GM18870 (cell line): ENCODE results near the gene RAB17.
"Not testable (repeated sequence)": the region's sequence is repeated elsewhere in the genome, so short reads cannot be mapped to it uniquely, and the experiment has no call there.

ENCODE experiments used
- ATAC-seq: cut with Tn5 transposase; IDR thresholded peaks from one replicate; pipeline ENCODE4 v1.9.1; 2021; ENCODE audit warnings: moderate library complexity; ENCODE audit not compliant: unreplicated experiment

RAB17 gene

DNA sequence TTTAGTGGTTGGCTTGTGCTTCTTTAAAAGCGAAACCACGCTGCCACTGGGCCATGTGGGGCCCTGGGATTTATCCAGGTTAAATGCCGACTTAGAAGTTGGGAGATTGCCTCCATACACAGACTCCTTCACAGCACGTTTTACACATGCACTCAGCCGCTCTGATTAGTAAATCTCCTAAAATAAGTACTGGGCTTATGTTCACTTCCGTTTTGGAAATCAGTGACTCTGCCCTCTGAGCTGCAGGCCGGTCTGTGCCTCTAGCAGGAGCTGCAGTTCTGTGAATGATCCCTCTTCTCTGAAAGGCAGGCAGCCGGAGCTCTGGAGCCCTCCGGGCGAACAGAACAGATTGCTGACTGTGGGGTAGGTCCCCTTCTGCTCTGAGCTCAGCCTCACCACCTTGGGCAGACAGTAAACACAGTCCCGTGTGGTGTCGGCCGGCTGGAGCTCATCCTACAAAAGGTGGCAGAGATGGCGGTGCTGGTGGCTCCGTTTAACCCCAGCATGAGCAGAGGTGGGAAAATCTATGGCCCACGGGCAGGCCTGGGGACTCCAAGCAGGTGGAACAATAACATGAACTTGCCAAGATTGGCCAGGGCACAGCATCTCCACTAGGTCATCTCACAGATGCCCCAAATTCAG lies 9.8 kb upstream of the RAB17 start:
- ATAC-seq: no peak

DNA sequence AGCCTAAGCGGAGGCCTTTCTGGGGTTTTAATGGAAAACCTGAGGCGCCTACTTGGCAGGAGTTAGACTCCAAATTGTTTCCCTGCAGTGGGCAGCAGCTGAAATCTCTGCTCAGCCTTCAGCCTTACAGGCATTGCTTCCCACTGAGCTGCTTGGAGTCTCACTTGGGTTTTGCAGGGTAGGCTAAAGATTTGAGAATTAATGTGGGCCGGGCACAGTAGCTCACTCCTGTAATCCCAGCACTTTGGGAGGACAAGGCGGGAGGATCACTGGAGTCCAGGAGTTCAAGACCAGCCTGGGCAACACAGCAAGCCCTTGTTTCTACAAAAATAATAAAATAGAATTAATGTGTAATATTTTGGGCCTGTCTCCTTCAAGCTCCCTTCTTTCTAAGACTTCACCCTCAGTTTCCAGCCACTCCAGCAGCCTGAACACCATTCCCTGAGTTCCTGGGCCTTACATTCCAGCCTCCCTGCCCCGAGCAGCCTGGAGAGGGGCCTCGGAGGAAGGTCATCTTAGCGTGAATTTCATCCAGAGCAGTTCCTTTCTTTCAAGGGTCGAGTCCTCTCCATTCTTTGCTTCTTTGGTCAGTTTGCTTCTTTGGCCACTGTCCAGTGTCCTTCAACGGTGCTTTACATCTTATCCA lies 9.1 kb upstream of the RAB17 start:
- no peak for ATAC-seq

DNA sequence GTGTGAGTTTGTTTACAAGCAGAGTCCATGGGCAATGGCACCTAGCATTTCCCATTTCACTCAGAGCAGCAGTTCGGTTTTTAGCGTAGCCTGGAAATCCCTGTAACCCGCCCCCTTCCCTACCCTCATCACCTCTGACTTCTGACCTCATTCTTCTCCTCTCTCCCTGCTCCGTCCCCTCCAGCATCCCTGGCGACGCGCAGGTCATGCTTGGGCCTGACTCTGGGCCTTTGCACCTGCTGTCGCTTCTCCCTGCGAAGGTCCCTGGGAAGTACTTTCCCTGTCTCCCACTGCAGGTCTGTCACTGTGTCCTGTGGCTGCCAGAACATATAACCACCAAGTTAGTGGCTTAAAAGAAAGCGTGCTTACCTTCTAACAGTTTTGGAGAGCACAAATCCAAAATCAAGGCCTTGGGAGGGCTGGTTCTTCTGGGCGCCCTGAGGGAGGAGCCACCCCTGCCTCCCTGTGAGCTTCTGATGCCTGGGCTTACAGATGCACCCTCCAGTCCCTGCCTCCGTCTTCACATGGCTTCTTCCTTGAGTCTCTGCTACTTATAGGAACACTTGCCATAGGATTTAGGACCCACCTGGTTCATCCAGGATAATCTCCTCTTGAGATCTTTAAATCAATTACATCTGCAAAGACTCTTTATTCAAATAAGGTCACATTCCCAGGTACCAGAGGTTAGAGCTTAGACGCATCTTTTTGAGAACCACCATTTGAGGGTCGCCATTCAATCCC lies 8.1 kb upstream of the RAB17 start:
- ATAC-seq: no peak

DNA sequence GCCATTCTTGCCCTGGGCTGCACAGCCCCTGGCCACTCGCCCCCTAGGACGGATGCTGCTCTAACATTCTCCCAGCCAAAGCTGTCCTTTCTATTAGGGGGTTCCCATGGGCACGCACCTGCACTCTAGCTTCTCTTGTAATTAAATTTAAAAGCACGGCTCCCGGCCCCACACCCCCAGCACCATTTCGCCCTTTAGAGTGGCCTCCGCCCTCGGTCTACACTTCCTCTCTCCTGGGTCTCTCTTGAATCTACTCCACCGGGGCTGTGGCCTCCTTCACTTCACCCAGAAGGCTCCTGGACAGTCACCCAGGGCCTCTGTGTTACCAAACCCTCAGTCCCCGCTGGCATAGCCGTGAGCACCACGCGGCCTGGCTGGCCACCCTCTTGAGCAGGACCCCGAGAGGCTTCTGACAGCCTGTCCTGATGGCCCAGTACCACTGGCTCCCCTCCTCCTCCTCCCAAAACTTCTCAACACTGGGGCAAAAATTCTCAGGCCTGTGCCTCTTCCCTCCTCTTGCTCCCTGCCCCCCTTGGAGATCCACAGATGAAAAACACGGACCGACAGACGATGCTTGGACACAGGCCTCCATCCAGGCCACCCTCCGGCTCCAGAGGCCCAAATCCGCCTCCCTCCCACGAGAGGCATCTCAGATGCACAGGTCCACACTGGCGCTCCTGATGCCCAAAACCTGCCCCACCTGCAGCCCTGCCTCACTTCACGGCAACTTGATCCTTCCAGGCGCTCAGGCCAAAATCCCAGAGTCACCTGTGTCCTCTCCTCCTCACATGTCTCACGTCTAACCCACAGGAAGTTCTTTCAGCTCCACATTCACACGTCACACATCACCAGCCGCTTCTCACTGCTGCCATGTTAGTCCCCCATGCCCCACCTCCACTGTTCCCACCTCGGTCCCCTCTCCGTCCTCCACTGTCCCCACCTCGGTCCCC lies 6.9 kb upstream of the RAB17 start:
- no peak for ATAC-seq

DNA sequence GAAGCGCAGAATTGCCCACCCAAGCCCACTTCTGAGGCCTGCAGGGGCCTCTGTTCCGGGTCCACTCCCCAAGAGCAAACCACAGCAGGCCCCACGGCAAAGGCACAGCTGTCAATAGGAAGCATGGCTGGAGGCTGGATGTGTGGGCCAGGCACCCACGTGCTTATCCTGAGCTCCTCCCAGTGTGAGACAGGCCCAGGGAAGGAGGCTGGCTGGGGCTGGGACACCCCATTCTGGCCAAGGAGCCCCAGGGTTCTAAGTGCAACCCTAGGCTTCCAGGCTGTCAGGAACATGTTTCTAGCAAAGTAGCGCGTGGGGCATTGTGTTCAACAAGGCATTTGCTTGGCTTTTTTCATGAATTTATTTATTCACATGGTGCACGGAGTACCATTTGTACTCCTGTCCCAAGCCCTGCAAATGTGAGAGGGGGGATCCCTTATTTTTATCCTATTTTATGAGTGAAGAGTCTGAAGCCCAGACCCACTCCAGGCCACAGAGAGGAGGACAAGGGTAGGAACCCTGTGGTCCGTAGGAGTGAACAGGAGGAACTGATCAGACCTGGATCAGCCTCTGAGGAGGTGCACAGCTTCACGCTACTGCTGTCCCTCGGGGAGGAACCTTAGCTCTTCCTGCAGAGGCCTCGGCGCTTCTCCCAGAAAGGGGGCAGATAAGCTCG lies 6.1 kb upstream of the RAB17 start:
- no peak for ATAC-seq

DNA sequence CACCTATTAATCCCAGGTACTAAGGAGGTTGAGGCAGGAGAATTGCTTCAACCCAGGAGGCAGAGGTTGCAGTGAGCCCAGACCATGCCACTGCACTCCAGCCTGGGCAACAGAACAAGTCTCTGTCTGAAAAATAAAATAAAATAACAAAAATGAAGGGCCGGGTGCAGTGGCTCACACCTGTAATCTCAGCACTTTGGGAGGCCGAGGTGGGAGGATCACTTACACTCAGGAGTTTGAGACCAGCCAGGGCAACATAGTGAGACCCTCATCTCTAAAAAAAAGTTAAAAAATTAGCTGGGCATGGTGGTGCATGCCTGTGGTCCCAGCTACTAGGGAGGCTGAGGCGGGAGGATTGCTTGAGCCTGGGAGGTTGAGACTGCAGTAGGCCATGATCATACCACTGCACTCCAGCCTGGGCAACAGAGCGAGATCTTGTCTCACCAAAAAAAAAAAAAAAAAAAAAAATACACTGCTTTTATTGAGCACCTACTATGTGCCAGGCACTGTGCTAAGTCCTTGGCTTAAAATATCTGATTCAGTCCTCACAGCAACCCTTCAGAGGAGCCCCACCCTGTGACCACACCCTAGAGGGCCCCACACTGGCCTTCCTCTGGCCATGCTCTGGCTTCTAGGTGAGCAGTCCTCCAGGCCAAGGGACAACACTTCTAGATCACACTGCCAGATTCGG lies 5.4 kb upstream of the RAB17 start:
- not testable (repeated sequence) for ATAC-seq

DNA sequence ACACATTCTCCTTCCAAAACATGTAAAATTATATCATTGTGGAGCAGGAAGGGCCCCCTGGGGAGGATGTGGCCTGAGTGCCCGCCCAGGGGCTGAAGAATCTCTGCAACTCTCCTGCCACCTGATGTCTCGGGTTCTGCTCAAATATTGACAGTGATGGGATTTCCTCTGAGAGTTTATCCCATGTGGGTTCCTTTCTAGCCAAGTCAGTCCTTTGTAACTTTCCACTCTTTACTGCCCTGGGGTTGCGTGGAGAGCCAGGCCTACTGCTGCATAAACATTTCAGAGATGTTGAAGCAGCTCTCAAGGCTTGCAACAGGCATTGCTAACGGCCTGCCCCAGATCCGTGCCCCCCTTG lies 4.0 kb upstream of the RAB17 start:
- no peak for ATAC-seq

DNA sequence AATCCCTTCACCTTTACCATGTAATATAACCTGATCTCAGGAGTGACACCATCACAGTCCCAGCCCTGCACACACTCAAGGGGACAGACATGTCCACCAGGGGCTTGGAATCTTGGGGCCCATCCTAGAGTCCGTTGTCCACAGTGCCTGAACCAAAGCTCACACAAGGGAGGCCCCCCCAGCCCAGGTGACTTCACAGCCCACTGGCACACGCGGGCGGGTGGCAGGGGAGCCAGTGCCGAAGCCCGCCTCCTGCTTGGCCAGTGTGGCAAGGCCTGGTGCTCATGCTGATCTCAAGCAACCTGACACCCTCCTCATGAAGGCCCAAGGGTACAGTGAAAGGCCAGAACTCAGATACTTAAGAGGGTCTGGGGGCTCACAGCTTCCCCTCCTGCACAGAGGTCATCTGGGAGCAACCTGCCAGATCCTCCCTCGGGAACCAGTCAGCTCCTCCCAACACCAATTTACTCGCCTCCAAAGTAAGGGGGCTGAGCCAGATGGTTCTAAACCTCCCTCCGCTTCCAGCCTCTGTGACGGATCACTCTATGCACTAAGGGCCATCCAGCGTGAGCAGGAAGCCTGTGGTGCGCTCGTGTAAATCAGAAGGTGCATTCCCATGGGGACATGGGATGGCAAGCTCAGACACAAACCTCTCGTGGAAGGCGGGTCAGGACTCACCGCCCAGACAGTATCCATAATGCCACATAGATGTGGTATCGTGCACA lies 3.2 kb upstream of the RAB17 start:
- no peak for ATAC-seq

DNA sequence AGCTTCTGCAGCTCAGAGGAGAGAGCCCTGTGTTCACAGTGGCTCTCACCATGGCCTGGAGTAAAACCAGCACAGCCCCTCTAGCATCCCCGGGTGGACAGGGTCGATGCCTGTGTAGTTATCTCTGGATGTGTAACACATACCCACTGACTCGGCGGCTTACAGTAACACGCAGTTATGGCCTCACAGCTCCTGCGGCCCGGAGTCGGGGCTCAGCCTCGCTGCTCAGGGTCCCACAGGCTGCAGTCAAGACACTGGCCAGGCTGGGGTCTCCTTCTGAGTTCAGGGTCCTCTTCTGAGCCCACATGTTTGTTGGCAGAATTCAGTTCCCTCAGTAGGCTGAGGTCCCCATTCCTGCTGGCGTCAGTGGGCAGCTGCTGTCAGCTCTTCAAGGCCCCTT lies 2.5 kb upstream of the RAB17 start:
- no peak for ATAC-seq

DNA sequence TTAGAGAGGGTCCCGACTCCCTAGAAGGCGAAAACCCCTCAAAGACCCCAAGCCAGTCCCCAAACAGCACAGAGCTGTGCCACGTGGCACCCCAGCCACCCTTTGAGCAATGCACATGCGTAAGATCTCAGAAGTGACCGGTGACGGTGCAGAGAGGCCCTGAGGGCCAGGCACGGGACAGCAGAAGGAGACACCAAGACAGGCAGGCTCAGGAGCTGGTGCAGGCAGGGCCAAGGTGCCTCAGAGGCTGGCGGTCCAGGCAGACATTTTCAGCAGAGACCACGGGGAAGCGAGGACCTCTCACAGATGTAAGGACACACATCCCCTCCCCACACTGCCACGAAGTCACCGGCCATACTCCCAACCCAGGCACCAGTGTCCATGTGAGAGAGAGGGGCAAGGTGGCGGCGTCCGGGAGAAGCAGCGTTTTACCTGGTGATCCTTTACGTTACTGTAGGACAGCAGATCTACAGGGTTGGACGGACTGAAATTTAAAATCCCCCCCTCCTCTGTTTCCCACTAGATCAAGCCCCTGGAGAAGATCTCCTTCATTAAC lies 2.0 kb upstream of the RAB17 start:
- ATAC-seq: no peak

DNA sequence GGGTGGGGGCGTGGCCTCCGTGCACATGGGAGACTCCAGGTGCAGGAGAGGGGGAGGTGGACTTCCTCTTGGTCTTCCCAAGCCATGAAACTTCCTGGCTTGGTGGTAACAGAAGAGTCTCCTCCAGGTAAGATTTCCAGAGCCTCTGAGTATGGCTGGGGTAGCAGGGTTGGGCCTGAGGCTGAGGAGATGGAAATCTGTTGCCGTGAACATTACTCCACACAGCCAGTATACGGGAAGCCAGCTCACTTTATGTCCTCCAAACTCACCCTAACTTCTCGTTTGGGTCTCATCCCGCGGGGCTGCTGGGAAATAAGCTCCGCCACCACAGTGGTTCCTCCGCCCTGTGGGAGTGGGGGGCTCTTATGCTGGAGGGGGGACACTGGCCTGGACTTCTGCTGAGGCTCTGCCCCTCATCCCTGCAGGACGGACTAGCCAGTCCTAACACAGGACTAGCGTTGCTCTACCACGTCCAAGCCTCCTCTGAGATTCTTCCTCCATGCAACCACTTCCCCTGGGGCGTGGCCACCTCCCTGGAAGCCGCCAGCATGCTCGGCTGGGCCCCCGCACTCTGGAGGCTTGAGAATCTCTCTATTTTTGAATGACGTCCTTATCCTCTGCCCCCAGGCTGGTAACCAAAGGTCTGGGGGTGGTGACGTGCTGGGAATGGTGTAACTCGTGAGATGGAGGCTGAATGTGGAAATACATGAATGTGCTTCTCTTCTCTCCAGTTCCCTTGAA lies 777 bp upstream of the RAB17 start:
- ATAC-seq: no peak

DNA sequence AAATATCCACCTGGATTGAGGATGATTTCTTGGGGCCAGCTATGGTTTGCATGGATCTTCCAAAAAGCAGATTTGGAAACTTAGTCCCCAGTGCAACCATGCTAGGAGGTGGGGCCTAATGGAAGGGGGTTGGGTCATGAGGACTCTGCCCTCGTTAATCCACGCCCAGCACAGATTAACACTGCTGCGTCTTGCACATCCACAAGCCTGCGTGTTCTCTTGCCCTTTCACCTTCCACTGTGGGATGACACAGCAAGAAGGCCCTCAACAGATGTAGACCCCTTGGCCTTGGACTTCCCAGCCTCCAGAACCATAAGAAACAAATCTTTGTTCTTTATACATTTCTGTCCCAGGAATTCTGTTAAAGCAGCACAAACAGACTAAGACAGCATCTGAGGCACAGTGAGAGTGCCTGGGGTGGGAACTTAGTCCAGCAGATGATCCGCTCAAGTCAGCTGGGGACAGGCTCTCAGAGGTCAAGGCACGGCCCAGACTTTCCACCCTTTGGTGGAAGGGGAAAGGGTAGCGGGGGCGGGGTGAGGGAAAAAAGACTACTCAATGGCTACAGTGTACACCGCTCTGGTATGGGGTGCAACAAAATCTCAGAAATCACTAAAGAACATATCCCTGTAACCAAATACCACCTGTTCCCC lies 2.4 kb downstream of the RAB17 start:
- no peak for ATAC-seq

DNA sequence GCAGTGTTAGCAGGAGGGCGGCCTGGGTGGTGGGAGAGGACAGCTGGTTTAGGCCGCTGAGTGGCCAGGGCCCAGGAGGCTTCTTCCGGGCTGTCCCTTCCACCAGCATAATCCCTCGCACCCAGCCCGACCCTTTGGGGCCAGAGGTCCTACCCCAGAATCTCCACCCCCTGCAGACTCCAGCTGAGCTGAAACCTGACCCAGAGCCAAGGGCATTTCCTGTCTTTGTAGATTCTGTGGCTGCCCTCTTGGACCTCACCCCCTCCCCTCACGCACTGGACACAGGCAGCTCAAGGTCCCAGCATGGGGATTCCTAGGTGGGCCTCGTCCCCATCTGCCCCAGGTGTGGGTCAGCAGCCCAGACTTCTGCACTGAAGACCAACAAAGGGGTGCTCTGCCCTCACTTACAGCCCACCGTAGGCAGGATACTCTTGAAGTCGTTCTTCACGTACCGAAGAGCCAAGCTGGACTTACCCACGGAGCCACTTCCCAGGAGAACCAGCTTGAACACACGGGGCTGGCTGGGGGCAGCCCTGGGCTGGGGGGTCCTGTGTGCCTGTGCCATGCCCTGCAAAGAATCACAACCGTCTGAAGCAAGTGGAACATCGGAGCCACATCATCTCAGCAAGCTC lies 4.8 kb downstream of the RAB17 start:
- no peak for ATAC-seq

DNA sequence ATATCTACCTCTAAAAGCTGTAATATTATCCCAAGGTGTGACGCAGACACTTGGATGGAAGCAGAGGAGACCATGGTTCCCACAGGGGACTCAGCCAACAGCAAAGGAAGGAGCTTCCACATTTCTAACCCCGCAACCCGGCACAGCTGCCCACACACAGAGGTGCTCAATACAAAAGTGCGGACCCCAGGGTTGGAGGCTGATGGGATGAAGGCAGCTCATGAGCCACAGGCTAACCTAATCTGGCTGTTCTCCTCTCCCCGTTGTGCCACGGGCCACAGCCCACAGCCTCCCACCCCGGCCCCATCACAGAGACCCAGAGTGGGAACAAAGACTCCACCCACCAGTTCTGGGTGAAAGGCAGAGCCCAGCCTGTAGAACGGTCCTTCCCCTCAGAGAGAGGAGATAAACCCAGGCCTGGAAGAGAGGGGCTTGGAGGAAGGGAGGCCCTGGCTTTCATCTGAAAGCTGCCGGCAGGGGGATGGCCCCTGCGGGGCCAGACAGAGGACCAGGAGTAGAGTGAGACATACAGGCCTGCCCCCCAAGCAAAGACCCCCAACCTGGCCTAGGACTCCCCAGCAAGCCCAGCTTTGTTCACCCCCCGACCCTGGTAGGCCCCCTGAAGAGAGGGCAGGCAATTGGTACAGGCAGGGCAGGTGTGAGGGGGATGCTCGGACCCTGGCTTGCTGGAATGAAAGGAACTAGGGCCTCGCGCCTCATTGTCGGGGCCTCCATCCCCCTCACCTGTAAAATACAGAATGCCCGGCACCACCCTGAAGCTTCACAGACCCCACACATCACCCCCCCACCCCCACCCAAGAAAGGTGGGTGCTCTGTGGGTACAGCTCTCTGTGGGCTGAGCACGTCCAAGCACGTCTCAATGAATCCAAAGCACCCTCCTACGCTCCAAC lies 6.9 kb downstream of the RAB17 start:
- ATAC-seq: no peak

DNA sequence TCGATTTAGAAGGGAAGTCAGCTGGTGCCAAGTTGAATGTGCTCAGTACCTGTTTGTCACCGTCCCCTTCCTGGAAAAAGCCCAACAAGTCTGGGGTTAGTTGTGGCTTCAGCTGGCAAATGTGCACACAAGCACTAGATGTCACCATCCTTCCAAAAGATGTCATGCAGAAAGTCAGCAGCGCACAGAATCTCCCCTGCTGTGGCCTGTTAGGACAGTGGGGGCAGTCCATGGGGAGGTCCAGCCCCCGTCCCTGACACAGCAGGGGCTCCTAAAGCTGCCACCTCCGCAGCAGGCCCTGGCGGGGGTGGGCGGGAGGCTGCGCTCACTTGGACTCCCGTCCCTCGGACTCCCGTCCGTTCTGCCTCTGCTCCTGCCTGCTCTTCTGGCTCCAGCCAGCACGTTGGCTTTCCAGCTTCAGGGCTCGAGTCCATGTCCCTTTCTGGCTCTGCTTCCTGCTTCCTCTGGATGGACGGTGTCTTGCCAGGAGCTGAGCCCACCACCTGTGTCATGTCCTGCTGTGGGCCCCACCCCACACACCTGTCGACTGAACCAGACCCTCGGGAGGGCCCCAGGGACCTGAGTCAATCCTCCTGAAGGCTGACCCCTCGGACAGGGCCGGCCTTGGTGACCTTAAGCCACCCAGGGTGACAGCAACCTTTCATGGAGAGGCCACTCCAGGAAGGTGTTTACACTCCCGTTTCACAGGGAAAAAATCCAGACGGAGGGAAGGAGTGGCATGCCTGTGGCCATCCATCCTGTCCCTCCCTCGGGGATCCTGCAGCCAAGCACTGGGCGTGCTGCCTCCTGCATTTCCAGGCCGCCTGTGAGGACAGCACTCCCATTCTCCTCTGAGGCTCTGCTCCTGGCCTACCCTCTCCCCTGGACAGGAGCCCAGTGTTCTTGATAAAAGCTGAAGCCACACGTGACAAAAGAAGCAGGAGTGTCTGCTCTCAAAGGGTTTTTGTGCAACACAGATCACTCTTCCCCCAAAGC lies 8.5 kb downstream of the RAB17 start:
- no peak for ATAC-seq
